Endothelial cell of umbilical vein (primary cell): Measurements from ENCODE around the gene RALB. TPM values are rescaled to one million over a fixed set of nuclear protein-coding genes. Genes with fewer than 3 reads are reported as not detected.

ENCODE experiments used
- BruUV-seq: library from RNA; stranded (reverse); fragments of 400-500 nt; replicated peaks from 2 replicates; lab custom pipeline; 2021; lab: Mats Ljungman, UMichigan
- CTCF ChIA-PET: fragments of 300-600, 350-600 bp; sonication (Branson Sonifier 250); formaldehyde crosslinking; loops from one replicate; lab custom pipeline; 2021; ENCODE audit warnings: antibody characterized with exemption, inconsistent platforms; lab: Charles Lee
- POLR2A ChIA-PET: fragments of 300-600, 350-600 bp; sonication (Branson Sonifier 250); formaldehyde crosslinking; loops from one replicate; lab custom pipeline; 2021; ENCODE audit warnings: antibody characterized with exemption, inconsistent platforms; lab: Charles Lee
- DNase-seq: peaks from one replicate; pipeline ENCODE4 v3.0.0-alpha.2; 2011; ENCODE audit warnings: low read depth, low spot score
- FAIRE-seq: peaks from 2 replicates; lab custom pipeline; 2011; peaks lifted over from hg19 to GRCh38; lab: Jason Lieb, UNC
- H2AFZ ChIP-seq: 2 replicates; pipeline ENCODE4 v1.6.0; 2012; ENCODE audit warnings: low read depth, low read length, control low read depth, inconsistent platforms
- H3K27ac ChIP-seq: 2 replicates; pipeline ENCODE4 v1.5.1; 2011; ENCODE audit warnings: low read depth, mild to moderate bottlenecking, control low read depth, low read length, moderate library complexity; ENCODE audit not compliant: insufficient read depth
- H3K27me3 ChIP-seq, 2 experiments: 2 replicates each; pipeline versions ENCODE4 v1.6.0 to v1.6.1; 2011; ENCODE audit warnings: low read length in 2 of 2, mixed read lengths in 1 of 2; ENCODE audit not compliant: control insufficient read depth in 2 of 2, insufficient read depth in 2 of 2
- H3K36me3 ChIP-seq, 2 experiments: 2 replicates in 1 of 2; 3 replicates in 1 of 2; pipeline ENCODE4 v1.5.1; 2011; ENCODE audit warnings: low read length in 2 of 2, mild to moderate bottlenecking in 1 of 2, moderate library complexity in 1 of 2; ENCODE audit not compliant: control insufficient read depth in 2 of 2, insufficient read depth in 2 of 2; ENCODE audit errors: extremely low read depth in 1 of 2
- H3K4me1 ChIP-seq: 3 replicates; pipeline ENCODE4 v1.5.1; 2011; ENCODE audit warnings: mild to moderate bottlenecking, low read length; ENCODE audit not compliant: control insufficient read depth, insufficient read depth; ENCODE audit errors: extremely low read depth
- H3K4me2 ChIP-seq: 2 replicates; pipeline ENCODE4 v1.6.1; 2011; ENCODE audit warnings: low read length, control low read depth, mixed read lengths; ENCODE audit not compliant: insufficient read depth
- H3K4me3 ChIP-seq, 3 experiments: fragments of 200-600 bp in 1 of 3; sonication (generic), shearing (Covaris generic) in 1 of 3; replicated peaks in 1 of 3; 2 replicates each; pipeline ENCODE4 v1.5.1; 2011 to 2016; ENCODE audit warnings: control low read depth in 3 of 3, low read length in 3 of 3, mild to moderate bottlenecking in 2 of 3, inconsistent platforms in 1 of 3, low read depth in 1 of 3, moderate library complexity in 1 of 3; ENCODE audit not compliant: insufficient read depth in 1 of 3
- H3K79me2 ChIP-seq: 2 replicates; pipeline ENCODE4 v1.6.0; 2012; ENCODE audit warnings: low read length, inconsistent platforms; ENCODE audit not compliant: control insufficient read depth, insufficient read depth
- H3K9ac ChIP-seq: replicated peaks from 2 replicates; pipeline ENCODE3; 2011; ENCODE audit warnings: low read length, control low read depth; ENCODE audit not compliant: insufficient read depth; ENCODE audit errors: extremely low read depth
- H3K9me1 ChIP-seq: replicated peaks from 3 replicates; pipeline ENCODE4 v1.6.0; 2011; ENCODE audit warnings: mild to moderate bottlenecking, low read length; ENCODE audit not compliant: control insufficient read depth, insufficient read depth; ENCODE audit errors: extremely low read depth
- H3K9me3 ChIP-seq: replicated peaks from 2 replicates; pipeline ENCODE4 v1.5.1; 2012; ENCODE audit warnings: low read length, inconsistent platforms; ENCODE audit not compliant: control insufficient read depth, insufficient read depth
- H4K20me1 ChIP-seq: replicated peaks from 2 replicates; pipeline ENCODE3; 2011; ENCODE audit warnings: mild to moderate bottlenecking, low read length; ENCODE audit not compliant: control insufficient read depth, insufficient read depth; ENCODE audit errors: extremely low read depth
- EZH2 ChIP-seq: IDR thresholded peaks from 2 replicates; pipeline ENCODE4 v1.6.1; 2012; ENCODE audit warnings: borderline replicate concordance, low read depth, mild to moderate bottlenecking, moderate library complexity, low read length, inconsistent platforms; ENCODE audit not compliant: severe bottlenecking
- FOS ChIP-seq: IDR thresholded peaks from 2 replicates; pipeline ENCODE4 v1.6.1; 2011; ENCODE audit warnings: mild to moderate bottlenecking, low read length, moderate library complexity, borderline replicate concordance; ENCODE audit not compliant: insufficient read depth
- GATA2 ChIP-seq: IDR thresholded peaks from 2 replicates; pipeline ENCODE4 v1.7.0; 2011; ENCODE audit warnings: low read depth, mild to moderate bottlenecking, moderate library complexity, mixed read lengths, low read length; ENCODE audit not compliant: insufficient read length, insufficient read depth
- JUN ChIP-seq: IDR thresholded peaks from 2 replicates; pipeline ENCODE4 v1.6.1; 2011; ENCODE audit warnings: borderline replicate concordance, low read depth; ENCODE audit not compliant: insufficient read length, insufficient read depth
- MYC ChIP-seq: IDR thresholded peaks from one replicate; pipeline ENCODE4 v1.6.1; 2011; ENCODE audit warnings: mild to moderate bottlenecking, low read depth, low read length
- POLR2A ChIP-seq: IDR thresholded peaks from 2 replicates; pipeline ENCODE4 v1.6.1; 2012; ENCODE audit warnings: low read depth, mild to moderate bottlenecking, control low read depth, low read length
- POLR2AphosphoS5 ChIP-seq: IDR thresholded peaks from 2 replicates; pipeline ENCODE4 v1.6.1; 2012; ENCODE audit warnings: low read depth, mild to moderate bottlenecking, control low read depth, low read length, moderate library complexity; ENCODE audit not compliant: insufficient read depth
- dilution Hi-C: fragments of 300-500 bp; cut with MboI; formaldehyde crosslinking; loops from one replicate; pipeline ENCODE4 v1.15.0; 2019; ENCODE audit warnings: low sequenced_read_pairs; ENCODE audit not compliant: extremely low pct_ligation_motif_present
- intact Hi-C: fragments of 100-400 bp; cut with micrococcal nuclease; formaldehyde crosslinking; loops from one replicate; pipeline ENCODE4 v1.10.0; 2022
- polyA plus RNA-seq, 4 experiments: library from polyadenylated mRNA; depleted of rRNA in 3 of 4; stranded (reverse) in 3 of 4; unstranded in 1 of 4; fragments of >200 nt; gene quantifications; 2 replicates each; pipeline versions ENCODE4 v1.2.1 to v1.2.3, GENCODE V29; 2011 to 2012; ENCODE audit warnings: missing spikeins in 1 of 4
- total RNA-seq: library from RNA; stranded (reverse); gene quantifications from 2 replicates; pipeline ENCODE4 v1.2.3, GENCODE V29; 2021
- TF ChIP-seq, protein P1 (sequence below), 2 donors: IDR thresholded peaks; 1 replicate in 1 of 2; 2 replicates in 1 of 2; pipeline ENCODE4 v1.5.1; 2011; ENCODE audit warnings: low read length in 2 of 2, mild to moderate bottlenecking in 2 of 2, moderate library complexity in 2 of 2, control low read depth in 1 of 2, inconsistent platforms in 1 of 2, low read depth in 1 of 2; ENCODE audit not compliant: insufficient read depth in 1 of 2; ENCODE audit errors: extremely low read depth in 1 of 2
- TF ChIP-seq, protein P2 (sequence below): IDR thresholded peaks from 2 replicates; pipeline ENCODE4 v1.6.1; 2011; ENCODE audit not compliant: insufficient read depth, insufficient read length

RALB gene
- total and polyA plus RNA-seq, 2 donors (not counting 3 experiments of a cell fraction or from before 2014, with no cell fraction given) = 105 to 115 TPM

DNA sequence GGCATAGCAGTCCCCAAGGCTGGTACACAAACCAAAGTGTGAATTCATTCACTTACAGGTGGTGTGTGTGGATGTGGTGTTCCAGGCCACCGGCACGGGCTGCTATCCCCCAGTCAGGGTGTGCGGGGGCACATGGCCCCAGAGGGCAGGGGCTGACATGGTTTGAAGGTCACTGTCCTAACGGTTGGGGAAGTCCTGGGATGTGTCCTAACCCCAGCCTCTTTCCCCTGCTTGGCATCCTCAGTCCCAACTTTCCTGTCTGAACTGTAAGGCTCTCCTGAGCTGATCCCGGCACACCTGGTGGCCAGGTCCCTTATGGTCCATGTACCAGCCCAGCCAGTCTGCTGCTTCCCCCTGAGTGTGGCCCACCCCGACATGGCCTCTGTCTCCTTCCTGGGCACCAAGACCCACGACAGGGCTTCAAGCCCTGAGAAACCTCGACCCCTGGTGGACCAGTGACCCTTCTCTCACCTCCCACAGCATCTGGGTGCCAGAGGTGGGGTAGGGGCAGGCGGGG is 27.0 kb upstream of the RALB start:
- Histone ChIP-seq H3K36me3 (no peaks in the 10 kb centered on the region), H3K79me2 (peaks cover 11% of the 10 kb centered on the region), H4K20me1 (no peaks in the 10 kb centered on the region), H2AFZ (no peak overlapping the region), H3K27ac (no peak overlapping the region), H3K27me3 (peaks cover 0 to 3% of the 10 kb centered on the region in 2 experiments), H3K4me2 (no peak overlapping the region), H3K9me1 (no peaks in the 10 kb centered on the region), H3K9me3 (no peaks in the 10 kb centered on the region), H3K9ac (no peak overlapping the region), H3K4me1 (peaks cover 17% of the 10 kb centered on the region), H3K4me3 (no peak overlapping the region)
- dilution Hi-C loops (no loop called here), intact Hi-C loops (no loop called here)
- no TSS peak for BruUV-seq
- POLR2A ChIA-PET = no interaction called here
- CTCF ChIA-PET = interaction anchor here (1.0 to 3.1 kb wide), 3 partner anchors 15 to 89 kb away, joined by 3 to 18 read pairs (median 6); no protein-coding TSS in a partner anchor
- no peak for FAIRE-seq
- TF ChIP-seq POLR2A = no peak
- TF ChIP-seq POLR2AphosphoS5 = no peak
- TF ChIP-seq, protein P1, sequence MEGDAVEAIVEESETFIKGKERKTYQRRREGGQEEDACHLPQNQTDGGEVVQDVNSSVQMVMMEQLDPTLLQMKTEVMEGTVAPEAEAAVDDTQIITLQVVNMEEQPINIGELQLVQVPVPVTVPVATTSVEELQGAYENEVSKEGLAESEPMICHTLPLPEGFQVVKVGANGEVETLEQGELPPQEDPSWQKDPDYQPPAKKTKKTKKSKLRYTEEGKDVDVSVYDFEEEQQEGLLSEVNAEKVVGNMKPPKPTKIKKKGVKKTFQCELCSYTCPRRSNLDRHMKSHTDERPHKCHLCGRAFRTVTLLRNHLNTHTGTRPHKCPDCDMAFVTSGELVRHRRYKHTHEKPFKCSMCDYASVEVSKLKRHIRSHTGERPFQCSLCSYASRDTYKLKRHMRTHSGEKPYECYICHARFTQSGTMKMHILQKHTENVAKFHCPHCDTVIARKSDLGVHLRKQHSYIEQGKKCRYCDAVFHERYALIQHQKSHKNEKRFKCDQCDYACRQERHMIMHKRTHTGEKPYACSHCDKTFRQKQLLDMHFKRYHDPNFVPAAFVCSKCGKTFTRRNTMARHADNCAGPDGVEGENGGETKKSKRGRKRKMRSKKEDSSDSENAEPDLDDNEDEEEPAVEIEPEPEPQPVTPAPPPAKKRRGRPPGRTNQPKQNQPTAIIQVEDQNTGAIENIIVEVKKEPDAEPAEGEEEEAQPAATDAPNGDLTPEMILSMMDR (IDR thresholded peaks at IDR 0.05; ENCODE audit: extremely low read depth in 1 of 2, insufficient read depth in 1 of 2, low read depth in 1 of 2, low read length in 2 of 2) = no peak
- no peak for TF ChIP-seq EZH2
- TF ChIP-seq MYC = no peak
- TF ChIP-seq GATA2 = no peak
- TF ChIP-seq FOS = no peak
- TF ChIP-seq, protein P2, sequence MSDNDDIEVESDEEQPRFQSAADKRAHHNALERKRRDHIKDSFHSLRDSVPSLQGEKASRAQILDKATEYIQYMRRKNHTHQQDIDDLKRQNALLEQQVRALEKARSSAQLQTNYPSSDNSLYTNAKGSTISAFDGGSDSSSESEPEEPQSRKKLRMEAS = no peak
- TF ChIP-seq JUN = no peak
- no peak for DNase-seq
